Stimulated activated CD8-positive, alpha-beta memory T cell treated with anti-CD3 and anti-CD28 coated beads, Interleukin-7, amount 100 ng/mL, for 24 hours (primary cell): ENCODE results near the gene MAST2.
"Not testable (repeated sequence)": the region's sequence is repeated elsewhere in the genome, so short reads cannot be mapped to it uniquely, and the experiment has no call there.

ENCODE experiments used
- DNase-seq: peaks from one replicate; pipeline ENCODE4 v3.0.0-alpha.2; 2020; ENCODE audit warnings: low read depth

Gene MAST2

GRCh38 chr1:45803299-45803780 lies at the start of gene MAST2:
Gene MAST2 (plus strand): TSS chr1:45803612. CDS start chr1:45803896, 284 bp downstream.
- DNase-seq = peak; percentile 73

GRCh38 chr1:45755697-45756096 lies 47.7 kb upstream of the MAST2 start:
- DNase-seq = no peak

- DNase-seq = no peak
These were observed 41.1 kb upstream of the MAST2 start for GRCh38 chr1:45762291-45762690.

- no peak for DNase-seq
These were observed 37.2 kb upstream of the MAST2 start for GRCh38 chr1:45765999-45766792.

GRCh38 chr1:45767035-45767434 lies 36.4 kb upstream of the MAST2 start:
- no peak for DNase-seq

GRCh38 chr1:45769261-45769932 lies 34.0 kb upstream of the MAST2 start:
- no peak for DNase-seq

- DNase-seq = no peak
These were observed 30.4 kb upstream of the MAST2 start for GRCh38 chr1:45772971-45773370.

- no peak for DNase-seq
These were observed 27.6 kb upstream of the MAST2 start for GRCh38 chr1:45775794-45776193.

GRCh38 chr1:45785583-45785982 lies 17.8 kb upstream of the MAST2 start:
- DNase-seq = no peak

- DNase-seq = no peak
These were observed 15.5 kb upstream of the MAST2 start for GRCh38 chr1:45787905-45788304.

GRCh38 chr1:45789601-45790000 lies 13.8 kb upstream of the MAST2 start:
- DNase-seq = no peak

- no peak for DNase-seq
These were observed 10.7 kb upstream of the MAST2 start for GRCh38 chr1:45792744-45793143.

GRCh38 chr1:45793942-45794604 lies 9.3 kb upstream of the MAST2 start:
- DNase-seq = no peak

GRCh38 chr1:45796381-45796780 lies 7.0 kb upstream of the MAST2 start:
- DNase-seq = no peak

- DNase-seq = no peak
These were observed 6.5 kb upstream of the MAST2 start for GRCh38 chr1:45796946-45797345.

- no peak for DNase-seq
These were observed 2.5 kb upstream of the MAST2 start for GRCh38 chr1:45800899-45801298.

GRCh38 chr1:45802343-45803298 lies 791 bp upstream of the MAST2 start:
- no peak for DNase-seq

GRCh38 chr1:45803781-45804668 lies 613 bp downstream of the MAST2 start:
- DNase-seq = not testable (repeated sequence)

- no peak for DNase-seq
These were observed 1.2 kb downstream of the MAST2 start for GRCh38 chr1:45804669-45804969.

GRCh38 chr1:45806129-45806528 lies 2.7 kb downstream of the MAST2 start:
- no peak for DNase-seq

- no peak for DNase-seq
These were observed 6.3 kb downstream of the MAST2 start for GRCh38 chr1:45809761-45810160.
